HT-29 (cell line): ENCODE measurements around the gene BMP10. TPM values are rescaled to one million over a fixed set of nuclear protein-coding genes. Genes with fewer than 3 reads are reported as not detected.

Experiments
- DNase-seq: peaks from one replicate; pipeline ENCODE4 v3.0.0-alpha.2; 2015; ENCODE audit warnings: low spot score
- total RNA-seq: library from RNA; depleted of rRNA; stranded (reverse); fragments of >200 nt; shearing (Covaris generic); gene quantifications from 2 replicates; pipeline ENCODE4 v1.2.3, GENCODE V29; 2014; rRNA removed

Gene BMP10
- total RNA-seq, 1 experiment from 2014 or later: not detected

- DNase-seq: no peak
These were observed 48.9 kb downstream of the BMP10 start for GRCh38 chr2:68822207-68822872.

GRCh38 chr2:68819556-68819955, 51.6 kb downstream of the BMP10 start:
- no peak for DNase-seq

GRCh38 chr2:68817306-68817705, 53.9 kb downstream of the BMP10 start:
- no peak for DNase-seq

Other genes starting within 250 kb of the BMP10 start
- gene PROKR1, start 227.8 kb downstream of the BMP10 start, total RNA-seq: not detected in 2 replicates
- gene ARHGAP25, start 136.6 kb downstream of the BMP10 start, total RNA-seq: not detected in 2 replicates
- gene GKN2, start 81.5 kb upstream of the BMP10 start, total RNA-seq: not detected in 2 replicates
- gene GKN1, start 103.2 kb upstream of the BMP10 start, total RNA-seq: not detected in 2 replicates
- not detected in 2 replicates for gene ANTXR1, start 141.8 kb upstream of the BMP10 start, total RNA-seq